ENCODE results near the gene PAIP2.

The PAIP2 gene

DNA sequence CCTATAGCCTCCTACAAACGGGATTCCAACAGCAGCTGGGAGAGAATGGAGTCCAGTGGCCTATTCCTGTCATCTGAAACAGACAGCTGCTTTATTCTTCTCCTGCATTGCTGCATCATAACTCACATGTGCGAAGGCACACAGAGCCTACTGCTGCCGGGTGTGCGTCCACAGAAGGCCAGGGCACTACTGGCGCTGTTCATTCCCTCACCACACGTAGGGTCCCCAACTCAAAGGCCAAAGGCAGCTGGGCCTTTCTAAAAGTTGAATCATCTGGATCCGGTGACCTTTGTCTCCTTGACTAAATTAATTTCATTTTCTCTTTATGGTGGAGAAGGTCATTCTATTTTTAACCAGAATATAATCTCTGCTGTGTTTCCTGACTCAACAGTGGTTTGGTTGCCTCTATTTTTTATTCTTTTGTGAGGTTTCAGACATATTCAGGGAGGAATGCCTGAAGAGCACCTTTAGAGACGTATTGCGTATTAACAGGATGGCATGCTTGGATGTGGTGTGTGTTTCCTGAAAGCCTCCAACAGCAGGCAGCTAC, 73.0 kb downstream of the PAIP2 start:
- DNase-seq, result no peak

DNA sequence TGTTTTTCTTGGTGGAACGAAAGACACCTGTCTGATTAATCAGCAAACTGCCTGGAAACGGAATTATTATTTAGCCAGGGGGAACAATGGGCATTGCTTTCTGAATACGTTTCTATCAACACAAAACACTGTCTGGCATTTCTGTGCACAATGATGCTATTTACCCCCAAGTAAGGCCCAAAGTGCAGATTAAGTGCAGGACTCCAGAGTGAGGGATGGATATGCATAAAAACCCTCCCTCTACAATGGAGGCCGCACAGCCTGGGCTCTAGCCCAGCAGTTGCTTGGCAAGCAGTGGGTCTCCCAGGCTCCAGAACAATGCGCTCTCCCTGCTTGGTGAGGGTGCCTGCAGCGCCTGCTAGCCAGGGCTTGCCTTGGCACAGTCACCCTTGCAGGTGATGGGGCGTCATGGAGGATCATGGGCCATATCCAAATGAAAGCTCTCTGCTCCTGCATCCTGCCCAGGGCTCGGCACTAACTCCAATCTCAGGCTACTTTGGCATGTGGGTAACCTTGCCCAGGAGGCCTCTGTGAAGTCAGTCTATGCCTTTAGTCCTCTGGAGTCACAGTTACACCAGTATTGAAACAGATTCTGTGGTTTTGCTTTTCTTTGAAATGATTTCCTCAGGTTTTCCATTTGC, 73.7 kb downstream of the PAIP2 start:
- no peak for DNase-seq

GRCh38 chr5:139415869-139416268, 74.2 kb downstream of the PAIP2 start:
- no peak for DNase-seq

- no peak for DNase-seq
These were observed 75.0 kb downstream of the PAIP2 start for GRCh38 chr5:139416651-139417050.

GRCh38 chr5:139417214-139417613, 75.6 kb downstream of the PAIP2 start:
- no peak for DNase-seq

- DNase-seq, result no peak
These were observed 77.1 kb downstream of the PAIP2 start for GRCh38 chr5:139418793-139419192.

Measured in GOT3 (cell line).